ENCODE results near the gene ACAN. TPM values are rescaled to one million over a fixed set of nuclear protein-coding genes. Genes with fewer than 3 reads are reported as not detected.

ACAN gene
- total and polyA plus RNA-seq, 2 of the 8 experiments (the other 6 are each of a cell fraction or from before 2014, with no cell fraction given): 0.71 to 0.73 TPM

GRCh38 chr15:88897456-88898194 is 94.4 kb downstream of the ACAN start (continued):
- TF ChIP-seq SIN3A (conservative IDR thresholded peaks at IDR 0.05 in 1 of 2, IDR thresholded peaks at IDR 0.05 in 1 of 2; ENCODE audit: low read depth in 1 of 2, low read length in 2 of 2): no peak
